NCI-H2196 (cell line): ENCODE data around the gene CLDN19.
"Not testable (repeated sequence)": the region's sequence is repeated elsewhere in the genome, so short reads cannot be mapped to it uniquely, and the experiment has no call there.

Experiments used
- DNase-seq: peaks from one replicate; lab custom pipeline; 2025; ENCODE audit not compliant: unreplicated experiment; lab: John Stamatoyannopoulos, UW

CLDN19 gene

GRCh38 chr1:42740851-42741580 lies 980 bp upstream of the CLDN19 start:
- DNase-seq: no peak

- no peak for DNase-seq
Measured at GRCh38 chr1:42738678-42739226, 1.3 kb downstream of the CLDN19 start.

GRCh38 chr1:42737986-42738677 lies 1.9 kb downstream of the CLDN19 start:
- no peak for DNase-seq

DNA sequence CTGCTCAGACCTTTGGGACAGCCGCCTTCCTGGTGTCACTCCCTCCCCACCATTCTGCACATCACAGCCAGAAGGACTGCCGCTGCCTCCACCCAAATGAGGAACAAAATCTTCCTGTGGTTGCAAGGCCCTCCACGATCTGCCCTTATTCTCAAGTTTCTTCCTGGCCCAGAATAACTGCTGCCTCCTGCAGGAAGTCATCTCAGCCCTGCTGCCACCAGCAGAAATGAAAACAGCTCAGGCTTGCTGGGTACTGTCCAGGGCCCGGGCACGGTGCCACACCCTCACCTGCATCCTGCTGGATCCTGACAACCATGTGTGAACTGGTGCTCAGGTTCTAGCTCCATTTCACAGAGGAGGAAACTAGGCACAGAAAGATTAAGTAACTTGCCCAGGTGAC lies 2.8 kb downstream of the CLDN19 start:
- peak; percentile 78 for DNase-seq

GRCh38 chr1:42736571-42737200 lies 3.4 kb downstream of the CLDN19 start:
- no peak for DNase-seq

DNA sequence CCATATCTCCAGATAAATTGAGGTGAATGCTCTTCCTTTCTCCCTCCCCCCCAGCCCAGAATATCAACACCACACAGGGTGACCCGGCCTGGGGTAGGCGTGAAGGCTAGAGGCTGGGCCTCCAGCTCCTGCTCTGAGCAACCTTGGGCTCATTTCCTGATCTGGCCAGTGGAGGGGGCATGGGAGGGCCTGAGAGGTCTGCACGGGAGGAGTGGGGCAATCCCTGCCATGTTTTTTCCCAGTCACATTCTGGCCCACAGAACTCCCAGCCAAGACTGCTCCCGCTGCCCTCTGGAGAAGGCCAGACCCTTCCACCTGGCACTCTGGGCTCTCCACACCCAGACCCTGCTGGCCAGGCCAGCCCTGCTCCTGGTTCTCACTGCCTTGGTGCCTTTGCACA lies 3.9 kb downstream of the CLDN19 start:
- peak; percentile 11 for DNase-seq

DNA sequence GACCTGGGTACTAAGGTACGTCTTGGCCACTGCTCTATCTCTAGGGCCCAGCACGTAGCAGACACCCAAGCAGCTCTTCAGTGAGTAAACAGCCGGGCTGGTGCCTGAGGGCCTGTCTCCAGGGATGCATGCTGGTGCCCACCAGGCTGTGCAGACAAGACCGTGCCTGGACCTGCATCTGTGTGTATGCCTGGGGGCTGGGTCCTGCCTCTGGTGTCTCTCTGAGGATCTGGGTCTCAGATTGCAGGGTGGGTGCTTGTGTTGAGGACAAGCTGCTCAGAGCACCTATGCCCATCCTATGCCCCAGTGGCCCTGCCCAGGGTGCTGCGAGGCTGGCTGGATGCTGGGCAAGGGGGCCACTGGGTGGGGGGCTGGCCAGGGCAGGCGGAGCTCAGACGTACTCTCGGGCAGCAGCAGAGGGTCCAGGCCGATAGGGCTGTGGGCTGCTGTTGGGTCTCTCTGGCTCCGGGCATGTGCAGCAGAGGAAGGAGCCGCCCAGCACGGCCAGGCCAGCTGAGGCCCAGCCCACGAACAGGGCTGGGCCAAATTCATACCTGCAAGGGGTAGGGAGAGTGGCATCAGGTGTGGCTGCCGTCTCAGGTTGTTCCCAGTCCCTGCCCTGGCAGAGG lies 4.4 kb downstream of the CLDN19 start:
- no peak for DNase-seq

GRCh38 chr1:42735056-42735455 lies 5.0 kb downstream of the CLDN19 start:
- no peak for DNase-seq

DNA sequence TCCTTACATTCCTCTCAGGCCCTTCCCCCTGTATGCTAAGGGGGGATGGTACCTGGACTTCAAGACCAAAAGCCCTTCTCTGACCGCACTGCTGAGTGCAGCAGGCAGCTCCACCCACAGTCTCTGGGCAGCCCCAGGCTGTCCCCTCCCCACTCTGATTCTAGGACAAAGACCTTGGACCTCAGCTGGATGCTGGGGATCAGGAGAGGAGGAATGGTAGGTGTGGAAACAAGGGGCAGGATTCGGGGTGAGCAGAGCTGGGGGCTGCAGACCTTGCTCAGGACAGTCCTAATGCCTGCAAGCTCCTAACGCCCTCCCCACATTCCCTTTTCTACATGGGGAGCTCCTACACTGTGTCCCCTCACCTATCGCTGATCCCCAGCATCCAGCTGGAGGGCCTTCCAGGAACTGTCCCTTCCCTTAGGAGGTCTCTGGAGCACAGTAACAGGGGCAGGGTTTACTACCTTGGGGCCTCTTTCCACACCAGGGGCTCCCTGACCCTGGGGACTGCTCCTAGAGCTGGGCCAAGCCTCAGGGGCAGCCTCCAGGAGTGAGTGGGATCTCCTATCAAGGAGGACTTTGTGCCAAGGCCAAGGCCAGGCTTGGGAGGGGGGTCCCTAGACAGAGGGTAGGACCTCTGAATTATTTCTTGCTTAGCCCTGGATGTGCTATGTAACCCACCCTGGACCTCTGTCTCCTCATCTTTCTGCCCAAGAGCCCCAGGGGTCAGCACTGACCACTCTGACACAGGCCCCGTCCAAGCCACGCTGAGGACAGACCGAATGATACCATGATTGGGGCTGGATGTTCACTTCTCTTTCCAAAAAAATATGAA lies 5.6 kb downstream of the CLDN19 start:
- DNase-seq: no peak

GRCh38 chr1:42733415-42734200 lies 6.4 kb downstream of the CLDN19 start:
- no peak for DNase-seq

DNA sequence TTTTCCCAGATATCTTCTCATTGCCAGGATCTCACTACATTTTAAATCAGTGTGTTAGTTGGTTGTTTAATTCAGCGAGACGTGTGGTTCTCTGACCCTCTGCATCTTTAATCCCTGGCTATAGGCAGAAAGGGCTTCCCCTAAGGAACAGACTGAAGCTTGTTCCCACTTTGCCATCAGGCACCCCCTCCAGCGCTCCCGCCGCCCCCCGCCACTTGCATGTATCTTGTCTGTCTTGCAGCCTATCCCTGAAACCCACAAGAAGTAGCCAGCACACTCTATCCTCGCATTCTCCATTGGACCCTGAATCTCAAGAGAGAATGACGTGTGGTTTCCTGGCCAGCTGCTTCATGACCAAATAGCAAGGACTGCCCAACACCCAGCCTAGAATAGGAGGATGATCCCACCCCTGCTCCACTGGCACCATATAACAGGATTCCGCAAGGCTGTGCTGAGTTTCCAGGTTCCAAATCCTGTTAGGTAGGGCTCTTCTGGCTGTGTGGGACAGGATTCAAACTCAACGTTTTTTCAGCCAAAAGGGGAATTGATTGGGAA lies 7.8 kb downstream of the CLDN19 start:
- DNase-seq: no peak

DNA sequence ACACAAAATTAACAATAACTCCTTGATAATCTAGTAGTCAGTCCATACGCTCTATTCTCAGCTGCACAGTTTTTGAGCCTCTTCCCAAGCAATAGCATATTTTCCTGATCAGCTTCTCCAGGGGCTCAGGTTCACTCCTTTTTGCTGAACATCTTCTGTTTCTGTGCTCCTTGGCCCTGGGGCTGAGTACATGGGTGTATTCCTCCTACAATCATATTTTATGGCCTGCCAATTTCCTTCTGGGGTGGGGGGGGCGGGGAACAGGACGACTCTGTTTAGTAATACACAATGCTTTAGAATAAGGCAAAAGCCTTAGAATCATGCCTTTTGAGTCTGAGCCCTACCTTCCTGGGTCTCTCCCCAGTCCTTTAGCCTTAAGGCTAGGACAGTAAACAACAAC lies 8.5 kb downstream of the CLDN19 start:
- DNase-seq: no peak

DNA sequence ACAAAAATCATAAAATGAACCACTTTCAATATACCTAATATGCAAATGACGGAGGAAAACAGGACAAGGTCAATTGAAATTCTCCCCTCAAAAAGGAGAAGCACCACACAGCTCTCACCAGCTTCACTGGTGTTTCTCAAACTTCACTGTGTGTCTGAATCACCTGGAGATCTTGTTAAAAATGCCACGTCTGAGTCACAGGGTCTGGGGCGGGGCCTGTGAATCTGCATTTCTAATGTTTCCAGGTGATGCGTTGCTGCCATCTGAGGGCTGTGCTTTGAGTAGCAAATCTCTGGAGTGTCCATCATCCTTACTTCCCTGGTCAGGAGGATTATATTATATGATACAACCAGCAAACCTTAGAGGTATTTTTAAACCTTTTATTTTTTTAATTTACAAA lies 9.0 kb downstream of the CLDN19 start:
- DNase-seq: peak; percentile 35

DNA sequence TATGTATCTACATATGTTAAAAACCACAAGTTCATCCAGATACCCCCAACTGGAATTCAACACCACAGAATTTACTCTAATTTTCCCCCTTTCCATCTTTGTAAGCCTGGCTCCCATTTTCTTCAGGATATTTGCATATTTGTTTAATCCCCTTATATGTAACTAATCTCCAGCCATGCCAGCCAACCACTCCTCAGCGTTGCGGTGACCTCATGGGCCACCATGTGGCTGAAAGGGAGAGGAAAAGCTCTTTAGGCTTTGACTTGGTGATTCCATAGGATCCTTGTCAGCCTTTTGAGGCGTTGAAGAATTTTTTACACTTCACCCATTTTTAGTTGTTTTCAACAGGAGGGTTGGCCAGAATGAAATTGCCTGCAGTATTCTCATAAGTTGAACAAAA lies 10.0 kb downstream of the CLDN19 start:
- no peak for DNase-seq

- DNase-seq: not testable (repeated sequence)
Measured at GRCh38 chr1:42725820-42726219, 14.2 kb downstream of the CLDN19 start.

DNA sequence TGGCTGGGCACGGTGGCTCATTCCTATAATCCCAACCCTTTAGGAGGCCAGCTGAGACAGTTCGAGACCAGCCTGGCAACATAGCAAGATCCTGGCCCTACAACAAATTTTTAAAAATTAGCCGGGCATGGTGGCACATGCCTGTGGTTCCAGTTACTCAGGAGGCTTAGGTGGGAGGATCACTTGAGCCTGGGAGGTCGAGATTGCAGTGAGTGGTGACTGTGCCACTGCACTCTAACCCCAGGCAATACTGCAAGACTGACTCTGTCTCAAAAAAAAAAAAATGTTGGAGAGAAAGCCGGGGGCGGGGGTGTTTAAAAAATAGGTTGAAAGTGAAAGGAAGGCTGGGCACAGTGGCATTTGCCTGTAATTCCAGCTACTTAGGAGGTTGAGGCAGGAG lies 16.5 kb downstream of the CLDN19 start:
- DNase-seq: no peak

GRCh38 chr1:42722403-42722802 lies 17.6 kb downstream of the CLDN19 start:
- not testable (repeated sequence) for DNase-seq

GRCh38 chr1:42721926-42722325 lies 18.1 kb downstream of the CLDN19 start:
- no peak for DNase-seq

- DNase-seq: no peak
Measured at GRCh38 chr1:42720868-42721267, 19.2 kb downstream of the CLDN19 start.
